PC-3 (cell line): ENCODE results near the gene NVL.

Experiments
- EZH2phosphoT487 ChIP-seq: fragments of 300-600 bp; sonication (generic); IDR thresholded peaks from 2 replicates; pipeline ENCODE4 v1.6.1; 2018; ENCODE audit warnings: mild to moderate bottlenecking, antibody characterized with exemption, low read length, borderline replicate concordance
- TF ChIP-seq, protein P1 (sequence below): fragments of 300-600 bp; sonication (generic); conservative IDR thresholded peaks from 2 replicates; pipeline ENCODE4 v1.5.1; 2017; ENCODE audit warnings: antibody characterized with exemption, low read depth, mild to moderate bottlenecking, low read length

GRCh38 chr1:224192082-224192788 is 137.7 kb downstream of the NVL start:
- TF ChIP-seq, protein P1, sequence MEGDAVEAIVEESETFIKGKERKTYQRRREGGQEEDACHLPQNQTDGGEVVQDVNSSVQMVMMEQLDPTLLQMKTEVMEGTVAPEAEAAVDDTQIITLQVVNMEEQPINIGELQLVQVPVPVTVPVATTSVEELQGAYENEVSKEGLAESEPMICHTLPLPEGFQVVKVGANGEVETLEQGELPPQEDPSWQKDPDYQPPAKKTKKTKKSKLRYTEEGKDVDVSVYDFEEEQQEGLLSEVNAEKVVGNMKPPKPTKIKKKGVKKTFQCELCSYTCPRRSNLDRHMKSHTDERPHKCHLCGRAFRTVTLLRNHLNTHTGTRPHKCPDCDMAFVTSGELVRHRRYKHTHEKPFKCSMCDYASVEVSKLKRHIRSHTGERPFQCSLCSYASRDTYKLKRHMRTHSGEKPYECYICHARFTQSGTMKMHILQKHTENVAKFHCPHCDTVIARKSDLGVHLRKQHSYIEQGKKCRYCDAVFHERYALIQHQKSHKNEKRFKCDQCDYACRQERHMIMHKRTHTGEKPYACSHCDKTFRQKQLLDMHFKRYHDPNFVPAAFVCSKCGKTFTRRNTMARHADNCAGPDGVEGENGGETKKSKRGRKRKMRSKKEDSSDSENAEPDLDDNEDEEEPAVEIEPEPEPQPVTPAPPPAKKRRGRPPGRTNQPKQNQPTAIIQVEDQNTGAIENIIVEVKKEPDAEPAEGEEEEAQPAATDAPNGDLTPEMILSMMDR = no peak
- no peak for TF ChIP-seq EZH2phosphoT487
